Stimulated activated CD8-positive, alpha-beta memory T cell treated with anti-CD3 and anti-CD28 coated beads, Interleukin-15, amount 100 ng/mL, for 1 hour (primary cell): ENCODE measurements around the gene PHF12.
"Not testable (repeated sequence)": the region's sequence is repeated elsewhere in the genome, so short reads cannot be mapped to it uniquely, and the experiment has no call there.

ENCODE experiments used
- DNase-seq: peaks from one replicate; pipeline ENCODE4 v3.0.0-alpha.2; 2020; ENCODE audit warnings: low read depth

The PHF12 gene

GRCh38 chr17:28953444-28954118 lies 2.3 kb upstream of the PHF12 start:
- DNase-seq, result peak; percentile 16

- DNase-seq, result peak; percentile 86
Measured at GRCh38 chr17:28951991-28952975, 965 bp upstream of the PHF12 start.

- DNase-seq, result peak; percentile 6
Measured at GRCh38 chr17:28950752-28951427, 428 bp downstream of the PHF12 start.

GRCh38 chr17:28950017-28950751 lies 1.1 kb downstream of the PHF12 start:
- peak; percentile 21 for DNase-seq

- DNase-seq, result peak; percentile 11
Measured at GRCh38 chr17:28949185-28950016, 1.9 kb downstream of the PHF12 start.

DNA sequence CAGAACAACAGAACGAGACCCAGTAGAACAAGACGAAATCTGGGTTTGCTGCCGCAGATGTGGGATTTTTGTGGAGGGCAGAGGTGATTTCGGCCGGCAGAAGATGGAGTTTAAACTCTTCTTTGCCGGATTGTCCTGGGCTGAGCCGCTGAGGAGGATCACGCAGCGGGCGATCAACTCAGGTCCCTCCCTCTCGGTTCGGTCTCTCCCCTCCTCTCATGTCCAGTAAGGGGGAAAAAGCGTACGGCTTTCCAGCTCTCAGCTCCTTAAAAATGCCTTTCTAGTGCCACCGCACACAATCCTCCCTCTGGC lies 2.5 kb downstream of the PHF12 start:
- DNase-seq, result no peak

- DNase-seq, result no peak
Measured at GRCh38 chr17:28948342-28948741, 3.0 kb downstream of the PHF12 start.

- no peak for DNase-seq
Measured at GRCh38 chr17:28947639-28948038, 3.7 kb downstream of the PHF12 start.

GRCh38 chr17:28946239-28946638 lies 5.1 kb downstream of the PHF12 start:
- DNase-seq, result no peak

GRCh38 chr17:28944862-28945741 lies 6.2 kb downstream of the PHF12 start:
- DNase-seq, result no peak

DNA sequence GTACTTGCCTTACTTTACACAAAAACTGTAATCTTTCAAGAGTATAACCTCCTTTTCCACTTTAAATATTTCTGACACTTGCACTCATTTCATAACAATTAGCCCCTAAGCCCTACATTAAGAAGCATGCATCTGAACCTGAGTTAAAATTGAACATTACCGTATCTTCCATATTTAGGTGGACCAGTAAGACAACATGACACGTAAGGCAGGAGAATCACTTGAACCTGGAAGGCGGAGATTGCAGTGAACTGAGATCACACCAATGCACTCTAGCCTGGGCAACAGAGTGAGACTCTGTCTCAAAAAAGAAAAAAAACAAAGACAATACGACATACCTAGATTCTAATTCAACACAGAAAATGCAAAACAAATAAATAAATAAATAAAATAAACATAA lies 7.0 kb downstream of the PHF12 start:
- DNase-seq, result no peak

GRCh38 chr17:28942925-28943324 lies 8.4 kb downstream of the PHF12 start:
- DNase-seq, result no peak

DNA sequence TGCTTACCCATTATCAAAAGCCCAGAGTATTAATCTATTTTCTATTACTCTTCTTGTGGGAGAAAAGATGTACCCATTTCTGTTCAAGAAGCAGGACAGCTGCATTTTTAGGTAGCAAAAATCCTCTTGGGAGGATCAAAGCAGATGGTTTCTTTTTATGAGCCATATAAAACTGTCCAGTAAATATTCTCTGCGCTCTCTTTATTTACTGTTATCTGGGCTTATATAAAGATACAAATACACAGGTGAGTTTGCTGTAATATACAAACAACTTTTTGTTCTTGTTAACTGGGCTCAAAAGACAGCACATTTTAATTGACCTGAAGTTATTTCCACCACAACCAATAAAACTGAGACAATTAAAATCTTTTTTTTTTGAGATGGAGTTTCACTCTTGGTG lies 10.1 kb downstream of the PHF12 start:
- DNase-seq, result no peak

GRCh38 chr17:28940675-28941074 lies 10.6 kb downstream of the PHF12 start:
- no peak for DNase-seq

DNA sequence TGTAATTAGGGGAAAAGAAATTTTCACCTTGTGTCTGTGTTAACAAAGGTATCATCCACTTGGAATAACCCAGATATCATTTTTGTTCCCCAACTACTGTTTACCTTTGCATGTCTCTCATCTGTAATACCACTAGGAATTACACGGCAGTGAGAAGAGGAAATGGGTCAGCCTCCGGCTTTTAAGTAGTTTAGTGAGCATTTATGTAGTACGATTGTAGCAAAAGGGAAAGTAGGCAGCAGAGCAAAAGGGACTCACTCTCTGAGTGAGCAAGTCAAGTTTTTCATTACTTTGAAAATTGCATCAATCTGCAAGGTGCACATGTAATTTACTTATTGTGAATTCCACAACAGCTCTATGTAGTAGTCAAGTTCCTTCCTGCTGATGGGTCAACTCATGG lies 11.2 kb downstream of the PHF12 start:
- no peak for DNase-seq

- DNase-seq, result no peak
Measured at GRCh38 chr17:28938552-28938951, 12.8 kb downstream of the PHF12 start.

DNA sequence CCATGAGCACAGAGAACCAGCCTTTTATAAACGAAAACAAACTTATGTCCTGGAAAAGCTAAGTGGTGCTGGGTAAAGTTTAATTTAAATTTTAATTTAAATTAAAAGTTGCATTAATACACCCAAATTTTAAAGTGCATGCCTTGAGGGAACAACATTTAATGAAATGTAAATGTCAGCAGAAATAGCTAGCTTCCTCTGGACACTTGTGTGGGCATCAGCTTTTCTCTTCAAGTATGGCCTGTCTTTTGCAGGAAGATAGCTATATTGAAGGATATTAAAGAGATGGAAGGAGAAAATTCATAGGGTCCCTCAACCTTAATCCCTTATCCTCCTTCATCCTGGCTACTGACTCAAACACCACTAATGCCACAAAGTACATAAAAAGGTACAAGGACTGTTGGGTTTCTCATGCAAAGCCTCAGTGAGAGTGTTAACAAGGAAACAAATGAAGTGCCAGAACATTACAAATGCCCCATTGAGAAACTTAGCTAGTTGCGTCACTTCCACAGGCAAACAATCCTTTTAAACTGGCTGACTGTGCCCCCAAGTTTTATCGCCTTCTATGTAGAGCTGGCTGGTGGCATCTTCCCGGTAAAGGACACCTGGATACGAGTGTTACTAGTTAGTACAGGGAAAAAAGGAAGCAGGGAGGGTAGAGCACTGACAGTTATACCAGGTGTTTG lies 14.1 kb downstream of the PHF12 start:
- DNase-seq, result no peak

DNA sequence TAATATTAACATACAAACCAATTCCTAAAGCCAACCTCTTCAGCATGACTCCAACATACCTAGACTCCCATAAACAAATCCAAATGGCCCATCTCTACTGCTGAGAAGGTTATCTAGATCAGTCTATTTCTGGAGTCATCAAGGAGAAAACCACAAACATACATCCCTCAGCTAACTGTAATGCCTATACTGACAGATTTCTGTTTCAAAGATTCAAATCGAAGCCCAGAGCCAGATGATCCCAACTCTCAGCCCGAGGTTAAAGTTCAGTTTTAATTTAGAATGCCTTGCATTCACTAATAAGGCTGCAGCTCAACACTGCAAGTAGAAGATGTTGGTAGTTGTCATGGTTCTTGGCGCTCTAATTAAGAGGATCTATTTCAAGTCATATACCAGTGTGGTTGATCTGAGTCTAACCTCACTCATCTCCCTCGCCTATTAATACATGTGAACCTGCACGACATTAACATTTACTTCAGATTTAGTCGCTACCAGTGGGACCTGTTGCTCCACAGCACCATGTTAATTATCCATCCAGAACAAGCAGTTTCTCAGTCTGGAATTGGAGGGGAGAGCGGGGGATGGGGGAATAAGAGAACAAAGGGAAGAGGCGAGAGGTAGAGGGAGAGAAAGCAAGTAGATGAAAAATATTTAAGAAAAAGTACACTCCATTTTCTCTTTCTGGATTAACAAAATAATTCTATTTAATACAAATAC lies 15.4 kb downstream of the PHF12 start:
- DNase-seq, result no peak

DNA sequence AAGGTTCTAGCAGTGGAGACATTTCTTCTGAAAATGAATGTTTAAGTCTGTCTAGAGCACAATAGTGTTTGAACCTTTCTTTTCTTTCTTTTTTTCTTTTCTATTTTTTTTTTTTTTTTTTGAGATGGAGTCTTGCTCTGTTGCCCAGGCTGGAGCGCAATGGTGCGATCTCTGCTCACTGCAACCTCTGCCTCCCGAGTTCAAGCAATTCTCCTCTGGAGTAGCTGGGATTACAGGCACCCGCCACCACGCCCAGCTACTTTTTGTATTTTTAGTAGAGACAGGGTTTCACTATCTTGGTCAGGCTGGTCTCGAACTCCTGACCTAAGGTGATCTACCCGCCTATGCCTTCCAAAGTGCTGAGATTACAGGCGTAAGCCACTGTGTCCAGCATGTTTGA lies 16.8 kb downstream of the PHF12 start:
- DNase-seq, result not testable (repeated sequence)
